OCI-LY3 (cell line): ENCODE results near the gene SHC4.
A peak's percentile ranks its signal among the peaks of the same experiment; 100 is the strongest.

Source experiments
- H2AFZ ChIP-seq: fragments of 200-600, 300-600 bp; shearing (Covaris generic); 2 replicates; pipeline ENCODE4 v1.6.0; 2014; ENCODE audit warnings: antibody characterized with exemption, low read depth, low read length
- H3K27ac ChIP-seq: fragments of 200-600, 300-600 bp; sonication (generic); 2 replicates; pipeline ENCODE4 v1.5.1; 2014; ENCODE audit warnings: mild to moderate bottlenecking, low read length, moderate library complexity, mixed read lengths
- H3K27me3 ChIP-seq: fragments of 200-600, 300-600 bp; sonication (generic); 2 replicates; pipeline ENCODE4 v1.6.1; 2014; ENCODE audit warnings: low read depth, low read length, mixed read lengths
- H3K36me3 ChIP-seq: fragments of 200-600, 300-600 bp; sonication (generic); replicated peaks from 2 replicates; pipeline ENCODE3; 2014; ENCODE audit warnings: low read depth, low read length, mixed read lengths
- H3K4me1 ChIP-seq: fragments of 300-600, 200-600 bp; sonication (generic); 2 replicates; pipeline ENCODE4 v1.6.1; 2014; ENCODE audit warnings: low read length, mixed read lengths
- H3K4me2 ChIP-seq: fragments of 200-600, 300-600 bp; sonication (generic); 2 replicates; pipeline ENCODE4 v1.6.1; 2014; ENCODE audit warnings: low read length, mixed read lengths
- H3K4me3 ChIP-seq: fragments of 300-600, 200-600 bp; sonication (generic); 2 replicates; pipeline ENCODE4 v1.5.1; 2014; ENCODE audit warnings: antibody characterized with exemption, mild to moderate bottlenecking, low read length, moderate library complexity
- H3K79me2 ChIP-seq: fragments of 300-600, 200-600 bp; shearing (Covaris generic); 2 replicates; pipeline ENCODE4 v1.6.1; 2014; ENCODE audit warnings: mild to moderate bottlenecking, low read length, mixed read lengths
- H3K9ac ChIP-seq: fragments of 300-600, 200-600 bp; shearing (Covaris generic); 2 replicates; pipeline ENCODE4 v1.6.0; 2014; ENCODE audit warnings: mild to moderate bottlenecking, low read length, moderate library complexity
- H3K9me3 ChIP-seq: fragments of 200-600, 300-600 bp; shearing (Covaris generic); 2 replicates; pipeline ENCODE4 v1.6.1; 2014; ENCODE audit warnings: low read length, mixed read lengths; ENCODE audit not compliant: insufficient read depth
- H4K20me1 ChIP-seq: fragments of 200-600, 300-600 bp; sonication (generic); 2 replicates; pipeline ENCODE4 v1.6.1; 2016; ENCODE audit warnings: low read length, mixed read lengths; ENCODE audit not compliant: insufficient read depth
- EZH2phosphoT487 ChIP-seq: fragments of 200-600 bp; shearing (Covaris generic); IDR thresholded peaks from 2 replicates; pipeline ENCODE4 v1.6.1; 2018; ENCODE audit warnings: antibody characterized with exemption, mixed run types, low read depth
- TF ChIP-seq, protein P1 (sequence below): fragments of 200-600, 300-600 bp; sonication (generic); IDR thresholded peaks from 2 replicates; pipeline ENCODE4 v1.5.1; 2014; ENCODE audit warnings: antibody characterized with exemption, low read length, low read depth

The SHC4 gene

DNA sequence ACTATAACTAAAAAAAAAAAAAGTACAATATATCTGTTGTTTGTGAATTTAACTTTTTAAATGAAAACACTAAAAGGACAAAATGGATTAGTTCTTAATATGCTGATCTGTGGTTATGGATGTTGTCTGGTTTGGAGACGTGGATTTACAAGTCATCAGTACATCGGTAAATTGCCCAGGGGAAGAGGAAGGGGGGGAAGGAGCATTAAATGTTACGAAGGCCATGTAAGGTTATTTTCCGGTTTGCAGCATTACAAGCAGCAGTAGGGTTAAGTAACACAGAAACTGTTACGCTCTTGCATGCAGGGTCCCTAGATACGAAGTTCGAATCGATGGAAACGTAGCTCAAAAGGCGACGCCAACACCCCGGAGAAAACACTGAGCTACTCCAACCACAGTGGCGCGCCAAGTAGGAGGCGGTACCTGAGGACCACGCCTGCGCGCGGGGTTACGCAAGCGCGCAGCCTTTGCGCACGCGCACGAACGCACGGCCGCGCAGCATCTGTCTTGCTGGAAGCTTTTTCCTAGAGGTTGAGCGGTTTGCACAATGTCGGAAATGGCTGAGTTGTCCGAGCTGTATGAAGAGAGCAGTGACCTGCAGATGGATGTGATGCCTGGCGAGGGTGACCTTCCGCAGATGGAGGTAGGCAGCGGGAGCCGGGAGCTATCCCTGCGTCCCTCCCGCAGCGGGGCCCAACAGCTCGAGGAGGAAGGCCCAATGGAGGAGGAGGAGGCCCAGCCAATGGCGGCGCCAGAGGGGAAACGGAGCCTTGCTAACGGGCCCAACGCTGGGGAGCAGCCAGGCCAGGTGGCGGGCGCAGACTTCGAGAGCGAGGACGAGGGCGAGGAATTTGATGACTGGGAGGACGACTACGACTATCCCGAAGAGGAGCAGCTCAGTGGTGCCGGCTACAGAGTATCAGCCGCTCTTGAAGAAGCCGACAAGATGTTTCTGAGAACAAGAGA lies 85.8 kb downstream of the SHC4 start, which contains the start of gene EID1:
Gene EID1, plus strand, starts transcription at position 505 of the 966 bp plus-strand sequence. Its CDS starts 43 bp downstream, at position 548.
- peaks cover 24% of the 10 kb centered on the region for H3K79me2 ChIP-seq
- peak within 1 kb of the TSS; percentile 91 for H2AFZ ChIP-seq

GRCh38 chr15:48876057-48876456 lies 87.7 kb downstream of the SHC4 start:
- Histone ChIP-seq H3K9me3 (no peaks in the 10 kb centered on the region), H3K4me2 (no peak overlapping the region), H3K79me2 (peaks cover 24% of the 10 kb centered on the region), H3K4me1 (peaks cover 24% of the 10 kb centered on the region), H4K20me1 (peaks cover 13% of the 10 kb centered on the region), H3K4me3 (no peak overlapping the region), H3K9ac (no peak overlapping the region), H3K27me3 (0 out of 2 replicates have a peak, but pooled peaks cover 5% of the 10 kb centered on the region), H2AFZ (no peak overlapping the region), H3K36me3 (peaks cover 17% of the 10 kb centered on the region), H3K27ac (no peak overlapping the region)
- TF ChIP-seq EZH2phosphoT487: no peak
- TF ChIP-seq, protein P1, sequence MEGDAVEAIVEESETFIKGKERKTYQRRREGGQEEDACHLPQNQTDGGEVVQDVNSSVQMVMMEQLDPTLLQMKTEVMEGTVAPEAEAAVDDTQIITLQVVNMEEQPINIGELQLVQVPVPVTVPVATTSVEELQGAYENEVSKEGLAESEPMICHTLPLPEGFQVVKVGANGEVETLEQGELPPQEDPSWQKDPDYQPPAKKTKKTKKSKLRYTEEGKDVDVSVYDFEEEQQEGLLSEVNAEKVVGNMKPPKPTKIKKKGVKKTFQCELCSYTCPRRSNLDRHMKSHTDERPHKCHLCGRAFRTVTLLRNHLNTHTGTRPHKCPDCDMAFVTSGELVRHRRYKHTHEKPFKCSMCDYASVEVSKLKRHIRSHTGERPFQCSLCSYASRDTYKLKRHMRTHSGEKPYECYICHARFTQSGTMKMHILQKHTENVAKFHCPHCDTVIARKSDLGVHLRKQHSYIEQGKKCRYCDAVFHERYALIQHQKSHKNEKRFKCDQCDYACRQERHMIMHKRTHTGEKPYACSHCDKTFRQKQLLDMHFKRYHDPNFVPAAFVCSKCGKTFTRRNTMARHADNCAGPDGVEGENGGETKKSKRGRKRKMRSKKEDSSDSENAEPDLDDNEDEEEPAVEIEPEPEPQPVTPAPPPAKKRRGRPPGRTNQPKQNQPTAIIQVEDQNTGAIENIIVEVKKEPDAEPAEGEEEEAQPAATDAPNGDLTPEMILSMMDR: no peak

More for the DNA sequence above, 85.8 kb downstream of the SHC4 start, which contains the start of gene EID1:
- no peaks in the 10 kb centered on the region for H3K9me3 ChIP-seq
- peak within 1 kb of the TSS; percentile 82 for H3K27ac ChIP-seq
- H3K9ac ChIP-seq: peak within 1 kb of the TSS; percentile 84
- no peak for TF ChIP-seq EZH2phosphoT487
- TF ChIP-seq, protein P1: no peak
- peaks cover 13% of the 10 kb centered on the region for H4K20me1 ChIP-seq
- H3K4me3 ChIP-seq: peak within 1 kb of the TSS; percentile 92
- peaks cover 17% of the 10 kb centered on the region for H3K36me3 ChIP-seq
- H3K4me1 ChIP-seq: peaks cover 24% of the 10 kb centered on the region
- H3K27me3 ChIP-seq: no peaks in the 10 kb centered on the region
- H3K4me2 ChIP-seq: peak within 1 kb of the TSS; percentile 73

- Histone ChIP-seq H3K27ac (no peak overlapping the region), H3K36me3 (peaks cover 15% of the 10 kb centered on the region), H3K9me3 (no peaks in the 10 kb centered on the region), H4K20me1 (peaks cover 12% of the 10 kb centered on the region), H3K9ac (no peak overlapping the region), H2AFZ (no peak overlapping the region), H3K4me1 (peaks cover 24% of the 10 kb centered on the region), H3K4me2 (no peak overlapping the region), H3K27me3 (0 out of 2 replicates have a peak, but pooled peaks cover 5% of the 10 kb centered on the region), H3K4me3 (no peak overlapping the region), H3K79me2 (peaks cover 24% of the 10 kb centered on the region)
- no peak for TF ChIP-seq EZH2phosphoT487
- TF ChIP-seq, protein P1: no peak
These were observed 88.3 kb downstream of the SHC4 start for GRCh38 chr15:48875241-48875960.
